ENCODE results near the gene MXI1. TPM values are rescaled to one million over a fixed set of nuclear protein-coding genes. Genes with fewer than 3 reads are reported as not detected.

The MXI1 gene
- total and polyA plus RNA-seq, 2 of the 4 experiments (the other 2 are of a cell fraction) = 7.2 to 11.8 TPM

GRCh38 chr10:110223298-110223925 lies 16.0 kb downstream of the MXI1 start:
- H3K23ac ChIP-seq (ENCODE audit: low read depth, low read length) = no peak overlapping the region
- H3K9me1 ChIP-seq (ENCODE audit: insufficient read depth, low read length) = no peaks in the 10 kb centered on the region
- peaks cover 13% of the 10 kb centered on the region for H3K4me1 ChIP-seq (ENCODE audit: control insufficient read depth, insufficient read depth, low read length)
- 0 out of 2 replicates have a peak, but pooled peaks cover 3% of the 10 kb centered on the region for H3K36me3 ChIP-seq (ENCODE audit: control insufficient read depth, insufficient read depth, low read length)
- H3K27ac ChIP-seq (ENCODE audit: insufficient read depth, low read length) = no peak overlapping the region
- no peak overlapping the region for H2AK5ac ChIP-seq (ENCODE audit: low read depth, low read length)
- intact Hi-C loops (cut with micrococcal nuclease) = loop anchor here (5.0 kb wide), 1 partner anchor 216 kb away; the partner anchor contains the start of gene ADD3
- H2AK9ac ChIP-seq (replicated peaks; ENCODE audit: low read depth, low read length, poor library complexity) = no peak overlapping the region
- no peak overlapping the region for H2AFZ ChIP-seq (replicated peaks; ENCODE audit: low read length, poor library complexity)
- no peak overlapping the region for H2BK5ac ChIP-seq (ENCODE audit: low read depth, low read length, poor library complexity, severe bottlenecking)
- no peaks in the 10 kb centered on the region; a peak in 2 of 4 replicates for H3K79me1 ChIP-seq (ENCODE audit: low read depth in 1 of 2, low read length in 2 of 2)
- H3K18ac ChIP-seq (ENCODE audit: low read depth, low read length) = no peak overlapping the region
- H3K9ac ChIP-seq (ENCODE audit: low read depth, low read length) = no peak overlapping the region
- no peak overlapping the region for H3K4me3 ChIP-seq (ENCODE audit: insufficient read depth, low read depth, low read length)
- TF ChIP-seq RCOR1 (IDR thresholded peaks at IDR 0.05; ENCODE audit: insufficient replicate concordance, low read length) = no peak
- no peak overlapping the region for H4K5ac ChIP-seq (ENCODE audit: low read depth, low read length)
- H3K14ac ChIP-seq (replicated peaks; ENCODE audit: low read depth, low read length) = no peak overlapping the region
- no peak overlapping the region for H3K4me2 ChIP-seq (ENCODE audit: low read depth, low read length)
- dilution Hi-C loops (cut with HindIII; ENCODE audit: low sequenced_read_pairs, unreplicated experiment) = no loop called here
- BruUV-seq (replicated peaks) = no TSS peak
- no peak overlapping the region for H4K91ac ChIP-seq (ENCODE audit: insufficient read depth, low read depth, low read length)
- H3K27me3 ChIP-seq (ENCODE audit: control insufficient read depth, insufficient read depth, low read length) = no peaks in the 10 kb centered on the region
- H2BK15ac ChIP-seq (ENCODE audit: low read depth, low read length) = no peak overlapping the region
- H4K20me1 ChIP-seq (ENCODE audit: insufficient read depth, low read length) = peaks cover 3% of the 10 kb centered on the region
- no peak for ATAC-seq (ENCODE audit: low read depth)
- no peak for DNase-seq
- no peak overlapping the region for H3K56ac ChIP-seq (ENCODE audit: extremely low read depth, insufficient read depth, low read length)
- H2BK20ac ChIP-seq (ENCODE audit: low read depth, low read length) = no peak overlapping the region
- no peak overlapping the region; a peak in 1 of 4 replicates for H4K8ac ChIP-seq (ENCODE audit: low read depth in 2 of 2, low read length in 2 of 2)
- CTCF ChIA-PET = interaction anchor here (0.5 to 1.6 kb wide), 2 partner anchors 18 to 86 kb away, joined by 4 to 6 read pairs; no protein-coding TSS in a partner anchor
- H3K4ac ChIP-seq (ENCODE audit: low read depth, low read length) = no peak overlapping the region
- 98% methylated on average over 5 of the region's 13 CpGs; no CpG with 5 or more reads in 1 of the 2 experiments for WGBS, 2 experiments (ENCODE audit: extremely low coverage in 2 of 2, insufficient read length in 1 of 2)
- in situ Hi-C loops (cut with MboI; ENCODE audit: low sequenced_read_pairs) = loop anchor here (5.0 kb wide), 1 partner anchor 86 kb away; no protein-coding TSS in a partner anchor
- POLR2A ChIA-PET (ENCODE audit: unreplicated experiment) = no interaction called here
- no peaks in the 10 kb centered on the region for H3K9me3 ChIP-seq (ENCODE audit: control insufficient read depth, insufficient read depth, low read length)
- no peak overlapping the region for H2BK120ac ChIP-seq (ENCODE audit: low read depth, low read length)
